GM12872 (cell line): ENCODE data around the gene RNF145.

Source experiments
- TF ChIP-seq, protein P1 (sequence below): IDR thresholded peaks from 3 replicates; pipeline ENCODE4 v1.5.1; 2011; ENCODE audit warnings: low read depth, mild to moderate bottlenecking, low read length, moderate library complexity; ENCODE audit not compliant: insufficient read depth

The RNF145 gene

DNA sequence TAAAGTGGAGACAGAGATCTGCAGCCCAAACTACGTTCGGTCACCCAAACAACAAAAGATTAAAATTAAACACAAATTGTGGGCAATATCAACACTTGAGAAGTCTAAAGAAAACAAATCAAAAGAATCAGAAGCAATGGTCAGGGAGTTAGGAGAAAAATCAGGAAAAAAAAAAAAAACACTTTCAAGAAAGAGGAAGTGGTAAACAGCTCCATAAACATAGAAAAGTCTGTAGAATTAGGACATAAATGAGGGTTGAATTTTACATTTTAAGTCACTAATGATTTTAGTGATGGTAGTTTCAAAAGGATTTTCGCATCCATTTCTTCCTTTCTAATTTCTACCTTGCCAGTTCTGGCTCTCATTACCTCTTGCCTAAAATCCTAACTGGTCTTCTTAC is 10.1 kb downstream of the RNF145 start:
- TF ChIP-seq, protein P1, sequence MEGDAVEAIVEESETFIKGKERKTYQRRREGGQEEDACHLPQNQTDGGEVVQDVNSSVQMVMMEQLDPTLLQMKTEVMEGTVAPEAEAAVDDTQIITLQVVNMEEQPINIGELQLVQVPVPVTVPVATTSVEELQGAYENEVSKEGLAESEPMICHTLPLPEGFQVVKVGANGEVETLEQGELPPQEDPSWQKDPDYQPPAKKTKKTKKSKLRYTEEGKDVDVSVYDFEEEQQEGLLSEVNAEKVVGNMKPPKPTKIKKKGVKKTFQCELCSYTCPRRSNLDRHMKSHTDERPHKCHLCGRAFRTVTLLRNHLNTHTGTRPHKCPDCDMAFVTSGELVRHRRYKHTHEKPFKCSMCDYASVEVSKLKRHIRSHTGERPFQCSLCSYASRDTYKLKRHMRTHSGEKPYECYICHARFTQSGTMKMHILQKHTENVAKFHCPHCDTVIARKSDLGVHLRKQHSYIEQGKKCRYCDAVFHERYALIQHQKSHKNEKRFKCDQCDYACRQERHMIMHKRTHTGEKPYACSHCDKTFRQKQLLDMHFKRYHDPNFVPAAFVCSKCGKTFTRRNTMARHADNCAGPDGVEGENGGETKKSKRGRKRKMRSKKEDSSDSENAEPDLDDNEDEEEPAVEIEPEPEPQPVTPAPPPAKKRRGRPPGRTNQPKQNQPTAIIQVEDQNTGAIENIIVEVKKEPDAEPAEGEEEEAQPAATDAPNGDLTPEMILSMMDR = no peak

DNA sequence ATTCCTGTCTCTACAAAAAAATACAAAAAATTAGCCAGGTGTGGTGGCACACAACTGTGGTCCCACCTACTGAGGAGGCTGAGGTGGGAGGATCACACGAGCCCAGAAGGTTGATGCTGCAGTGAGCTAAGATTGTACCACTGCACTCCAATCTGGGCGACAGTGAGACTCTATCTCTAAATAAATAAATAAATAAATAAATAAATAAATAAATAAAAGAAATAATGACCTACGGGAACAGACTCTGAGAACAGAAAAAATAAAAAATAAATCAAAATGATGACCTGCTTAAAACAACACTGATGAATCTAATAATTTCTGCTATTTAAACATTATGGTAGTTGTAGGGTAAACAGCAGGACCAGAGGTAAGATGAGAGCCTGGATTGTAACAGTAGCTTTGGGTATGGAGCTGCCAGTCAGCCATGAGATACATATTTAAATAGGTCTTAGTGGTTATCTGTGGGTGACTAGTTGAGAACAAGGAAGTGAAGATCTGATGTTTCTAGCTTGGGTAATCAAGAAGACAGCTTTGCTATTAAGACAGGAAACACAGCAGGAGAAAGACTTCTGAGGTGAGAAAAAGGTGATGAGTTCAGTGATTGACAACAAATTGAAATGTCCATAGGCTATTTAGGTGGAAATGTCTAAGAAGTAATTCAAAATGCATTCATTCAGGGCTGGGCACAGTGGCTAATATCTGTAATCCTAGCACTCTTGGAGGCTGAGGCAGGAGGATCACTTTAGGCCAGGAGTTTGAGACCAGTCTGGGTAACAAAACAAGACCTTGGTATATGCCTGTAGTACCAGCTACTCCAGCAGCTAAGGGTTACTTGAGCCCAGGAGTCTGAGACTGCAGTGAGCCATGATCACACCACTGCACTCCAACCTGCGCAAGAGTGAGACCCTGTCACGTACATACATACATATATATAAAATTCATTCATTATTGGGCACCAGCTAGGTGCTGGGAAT is 11.0 kb downstream of the RNF145 start:
- TF ChIP-seq, protein P1 = no peak

DNA sequence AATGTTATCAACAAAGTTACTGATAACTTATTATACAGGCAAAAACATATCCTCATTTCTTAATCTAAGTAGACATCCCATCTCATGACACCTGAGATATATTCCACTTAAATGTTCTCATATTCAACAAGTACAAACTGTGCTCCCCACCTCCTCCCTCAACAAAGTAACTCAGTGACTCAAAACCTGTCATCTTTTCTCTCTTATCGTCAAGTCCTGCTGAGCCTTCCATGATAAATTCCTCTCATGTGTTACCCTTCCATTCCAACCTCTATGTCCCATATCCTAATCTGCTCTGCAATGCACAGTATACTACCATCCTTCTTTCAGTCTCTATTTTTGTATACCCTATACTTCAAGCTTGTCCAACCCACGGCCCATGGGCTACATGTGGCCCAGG is 13.6 kb downstream of the RNF145 start:
- TF ChIP-seq, protein P1 = no peak

DNA sequence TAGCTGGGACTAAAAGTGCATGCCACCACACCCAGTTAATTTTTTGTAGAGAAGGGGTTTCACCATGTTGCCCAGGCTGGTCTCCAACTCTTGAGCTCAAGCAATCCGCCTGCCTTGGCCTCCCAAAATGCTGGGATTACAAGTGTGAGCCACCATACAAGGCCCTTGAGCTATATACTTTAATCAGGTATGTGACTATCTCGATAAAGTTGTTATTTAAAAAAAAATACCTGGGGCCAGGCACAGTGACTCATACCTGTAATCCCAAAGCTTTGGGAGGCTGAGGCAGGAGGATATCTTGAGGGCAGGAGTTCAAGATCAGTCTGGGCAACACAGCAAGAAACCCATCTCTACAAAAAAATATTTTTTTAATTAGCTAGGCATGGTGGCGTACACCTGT is 19.2 kb downstream of the RNF145 start:
- TF ChIP-seq, protein P1 = no peak

DNA sequence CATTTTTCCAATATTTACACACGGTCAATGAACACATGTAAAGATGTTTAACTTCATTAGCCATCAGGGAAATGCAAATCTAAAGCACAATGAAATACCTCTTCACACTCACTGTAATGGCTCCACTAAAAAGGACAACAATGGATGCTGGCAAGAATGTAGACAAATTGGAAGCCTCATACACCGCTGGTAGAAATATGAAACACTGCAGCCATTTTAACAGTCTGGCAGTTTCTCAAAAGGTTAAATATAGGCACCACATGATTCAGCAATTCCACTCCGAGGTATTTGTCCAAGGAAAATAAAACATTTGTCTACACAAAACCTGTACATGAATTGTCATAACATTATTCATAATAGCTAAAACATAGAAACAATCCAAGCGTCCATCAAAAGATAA is 20.0 kb downstream of the RNF145 start:
- TF ChIP-seq, protein P1 = no peak

DNA sequence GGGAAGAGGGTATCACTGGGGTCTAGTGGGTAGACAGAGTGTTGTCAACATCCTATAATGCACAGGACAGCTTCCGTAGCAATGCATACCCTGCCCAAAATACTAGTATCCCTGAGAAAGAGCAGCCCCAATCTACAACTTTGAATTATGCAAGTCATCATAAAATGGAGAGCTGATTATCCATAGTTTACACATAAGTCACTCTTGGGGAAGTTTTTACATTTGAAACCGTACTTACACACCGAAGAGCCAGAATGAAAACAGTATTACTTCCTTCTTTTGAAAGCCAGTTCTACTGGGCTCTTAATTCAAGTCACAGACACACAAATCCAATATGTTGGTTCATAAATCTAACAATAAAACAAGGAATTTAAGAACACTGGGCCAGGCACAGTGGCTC is 21.6 kb downstream of the RNF145 start:
- TF ChIP-seq, protein P1 = no peak

DNA sequence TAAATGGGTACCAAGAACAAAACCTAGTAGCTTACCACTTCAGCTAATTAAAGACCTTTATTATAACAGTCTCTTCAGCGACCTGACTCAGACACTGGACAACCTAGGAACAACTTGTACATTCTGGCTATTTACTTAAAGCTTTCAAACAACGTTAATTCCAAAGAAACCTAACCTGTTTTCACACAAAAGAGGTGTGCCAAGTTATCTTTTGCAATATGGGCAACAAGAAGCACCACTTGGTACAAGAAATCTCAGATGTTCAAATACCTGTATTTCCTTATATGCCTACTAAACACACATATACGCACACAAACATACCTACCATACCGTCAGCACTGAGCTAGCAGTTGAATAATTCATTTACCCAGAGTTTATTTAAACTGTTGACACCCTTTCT is 23.0 kb downstream of the RNF145 start:
- TF ChIP-seq, protein P1 = no peak
